ENCODE results near the gene ACP7.
A peak's percentile ranks its signal among the peaks of the same experiment; 100 is the strongest.
"Not testable (repeated sequence)": the region's sequence is repeated elsewhere in the genome, so short reads cannot be mapped to it uniquely, and the experiment has no call there.

ACP7 gene

DNA sequence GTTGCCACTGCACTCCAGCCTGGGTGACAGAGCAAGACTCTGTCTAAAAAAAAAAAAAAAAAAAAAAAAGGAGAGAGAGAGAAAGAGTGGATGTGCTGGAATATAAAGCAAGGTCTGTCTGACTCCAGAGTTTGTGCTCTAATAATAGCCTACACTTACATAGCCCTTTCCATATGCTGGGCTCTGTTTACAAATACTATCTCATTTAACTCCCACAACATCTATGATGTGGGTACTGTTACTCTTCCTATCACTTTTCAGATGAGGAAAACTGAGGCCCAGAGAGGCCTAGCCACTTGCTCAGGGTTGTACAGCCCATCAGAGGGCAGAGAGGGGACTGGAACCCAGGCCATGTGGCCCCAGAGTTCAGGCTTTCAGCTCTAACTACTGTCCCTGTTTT lies 25.5 kb downstream of the ACP7 start:
- TF ChIP-seq, protein P1, sequence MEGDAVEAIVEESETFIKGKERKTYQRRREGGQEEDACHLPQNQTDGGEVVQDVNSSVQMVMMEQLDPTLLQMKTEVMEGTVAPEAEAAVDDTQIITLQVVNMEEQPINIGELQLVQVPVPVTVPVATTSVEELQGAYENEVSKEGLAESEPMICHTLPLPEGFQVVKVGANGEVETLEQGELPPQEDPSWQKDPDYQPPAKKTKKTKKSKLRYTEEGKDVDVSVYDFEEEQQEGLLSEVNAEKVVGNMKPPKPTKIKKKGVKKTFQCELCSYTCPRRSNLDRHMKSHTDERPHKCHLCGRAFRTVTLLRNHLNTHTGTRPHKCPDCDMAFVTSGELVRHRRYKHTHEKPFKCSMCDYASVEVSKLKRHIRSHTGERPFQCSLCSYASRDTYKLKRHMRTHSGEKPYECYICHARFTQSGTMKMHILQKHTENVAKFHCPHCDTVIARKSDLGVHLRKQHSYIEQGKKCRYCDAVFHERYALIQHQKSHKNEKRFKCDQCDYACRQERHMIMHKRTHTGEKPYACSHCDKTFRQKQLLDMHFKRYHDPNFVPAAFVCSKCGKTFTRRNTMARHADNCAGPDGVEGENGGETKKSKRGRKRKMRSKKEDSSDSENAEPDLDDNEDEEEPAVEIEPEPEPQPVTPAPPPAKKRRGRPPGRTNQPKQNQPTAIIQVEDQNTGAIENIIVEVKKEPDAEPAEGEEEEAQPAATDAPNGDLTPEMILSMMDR (conservative IDR thresholded peaks at IDR 0.05; ENCODE audit: low read depth, low read length): no peak
- no peak for DNase-seq (ENCODE audit: low read depth)
- no peak overlapping the region for H3K4me3 ChIP-seq (ENCODE audit: low read length)

DNA sequence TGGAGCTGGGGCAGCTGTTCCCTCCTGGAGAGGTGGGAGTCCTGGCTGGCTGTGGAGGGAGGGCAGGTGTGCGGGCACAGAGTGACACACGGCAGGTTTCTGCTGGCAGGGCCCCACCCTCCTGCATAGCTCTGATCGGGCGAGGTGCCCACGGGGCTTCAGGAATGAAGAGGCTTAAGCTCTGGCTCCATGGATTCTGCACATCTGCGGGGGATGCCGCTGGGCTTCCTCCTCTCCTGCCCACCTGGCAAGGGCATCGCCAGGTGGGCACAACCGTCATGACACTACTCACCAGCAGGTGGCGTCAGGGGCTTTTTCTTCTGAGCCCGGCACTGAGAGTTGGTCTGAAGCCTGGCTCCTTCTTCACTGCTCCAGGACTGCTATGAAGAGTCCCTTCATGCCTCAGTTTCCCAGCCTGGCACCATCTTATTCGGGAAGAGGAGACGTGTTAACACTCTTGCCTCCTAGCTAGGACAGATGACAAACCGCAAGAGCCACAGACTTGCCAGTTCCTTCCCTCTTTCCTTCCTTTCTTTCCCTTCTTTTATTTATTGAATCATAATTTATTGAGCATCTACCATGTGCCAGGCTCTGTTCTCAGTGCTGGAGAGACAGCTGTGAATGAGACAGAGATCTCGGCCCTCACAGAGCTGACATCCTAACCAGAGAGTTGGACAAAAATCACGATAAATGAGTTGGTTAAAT lies 26.2 kb downstream of the ACP7 start:
- TF ChIP-seq, protein P1 (conservative IDR thresholded peaks at IDR 0.05; ENCODE audit: low read depth, low read length): peak; percentile 75

DNA sequence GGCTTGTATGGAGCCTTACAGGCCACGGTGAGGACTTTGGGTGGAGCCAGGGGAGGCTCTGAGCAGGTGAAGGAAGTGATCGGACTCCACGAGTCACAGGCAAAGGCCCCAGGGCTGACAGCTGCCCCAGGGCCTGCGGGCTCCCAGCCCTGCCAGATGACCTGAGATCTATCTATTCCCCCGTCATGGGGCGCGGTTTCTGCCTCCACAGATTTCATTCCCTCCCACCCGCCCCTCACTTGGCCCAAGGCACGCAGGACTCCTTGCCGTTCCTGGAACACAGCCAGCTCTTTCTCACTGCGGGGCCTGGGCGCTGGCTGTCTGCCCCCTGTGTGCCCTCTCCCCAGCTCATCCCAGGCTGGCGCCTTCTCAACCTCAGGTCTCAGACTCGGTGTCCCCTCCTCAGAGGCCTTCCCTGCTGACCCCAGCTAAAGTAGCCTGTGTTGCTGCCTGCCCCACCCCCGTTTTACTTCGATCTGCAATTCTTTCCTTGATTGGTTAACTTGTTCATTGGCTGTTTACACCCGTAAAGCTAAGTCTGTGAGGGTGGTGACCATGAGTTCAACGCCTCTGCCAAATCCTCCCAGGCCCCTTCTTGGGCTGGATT lies 27.5 kb downstream of the ACP7 start:
- H3K4me3 ChIP-seq (ENCODE audit: low read length): no peak overlapping the region
- TF ChIP-seq, protein P1 (conservative IDR thresholded peaks at IDR 0.05; ENCODE audit: low read depth, low read length): no peak
- DNase-seq (ENCODE audit: low read depth): no peak

More for the DNA sequence above, 26.2 kb downstream of the ACP7 start:
- no peak for DNase-seq (ENCODE audit: low read depth)
- no peak overlapping the region for H3K4me3 ChIP-seq (ENCODE audit: low read length)

DNA sequence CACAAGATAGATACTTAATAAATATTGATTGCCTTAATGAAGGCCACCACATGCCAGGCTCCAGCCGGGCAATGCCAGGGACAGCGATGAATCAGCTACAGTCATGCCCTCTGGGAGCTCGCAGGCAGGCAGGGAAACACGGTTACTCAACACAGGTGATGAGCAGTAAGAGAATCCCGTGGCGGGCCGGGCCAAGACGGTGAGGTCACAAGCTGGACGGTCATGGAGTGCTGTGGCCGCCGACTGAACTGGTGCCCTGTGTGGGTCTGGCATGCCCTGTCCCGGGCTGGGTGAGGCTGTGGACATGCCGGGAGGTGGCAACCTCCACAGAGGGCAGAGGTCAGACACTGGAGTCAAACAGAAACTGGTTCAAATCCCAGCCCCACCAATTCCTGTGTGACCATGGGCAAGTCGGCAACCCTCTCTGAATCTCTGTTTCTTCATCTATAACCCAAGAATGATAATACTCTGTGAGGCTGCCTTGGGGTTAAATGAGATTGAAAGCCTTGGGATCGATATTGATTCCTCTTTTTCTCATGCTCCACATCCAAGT lies 28.2 kb downstream of the ACP7 start:
- DNase-seq (ENCODE audit: low read depth): no peak
- no peak overlapping the region for H3K4me3 ChIP-seq (ENCODE audit: low read length)
- TF ChIP-seq, protein P1 (conservative IDR thresholded peaks at IDR 0.05; ENCODE audit: low read depth, low read length): no peak

DNA sequence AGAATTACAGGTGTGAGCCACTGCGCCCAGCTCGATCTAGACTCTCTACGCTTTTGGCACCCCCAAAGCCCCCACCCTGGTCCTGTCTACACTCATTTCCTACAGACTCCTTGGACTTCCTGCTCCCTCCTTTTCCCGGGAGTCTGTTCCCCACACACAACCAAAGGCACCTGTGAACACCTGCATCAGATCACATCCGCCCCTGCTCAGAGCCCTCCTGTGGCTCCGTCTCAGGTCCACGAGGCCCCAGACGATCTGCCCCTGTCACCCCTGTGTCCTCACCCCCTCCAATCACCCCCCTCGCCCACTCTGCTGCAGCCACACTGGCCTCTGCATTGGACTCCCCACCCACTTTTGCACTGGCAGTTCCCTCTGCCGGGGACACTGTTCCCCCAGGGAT lies 29.0 kb downstream of the ACP7 start:
- TF ChIP-seq, protein P1 (conservative IDR thresholded peaks at IDR 0.05; ENCODE audit: low read depth, low read length): no peak
- H3K4me3 ChIP-seq (ENCODE audit: low read length): no peak overlapping the region
- no peak for DNase-seq (ENCODE audit: low read depth)

DNA sequence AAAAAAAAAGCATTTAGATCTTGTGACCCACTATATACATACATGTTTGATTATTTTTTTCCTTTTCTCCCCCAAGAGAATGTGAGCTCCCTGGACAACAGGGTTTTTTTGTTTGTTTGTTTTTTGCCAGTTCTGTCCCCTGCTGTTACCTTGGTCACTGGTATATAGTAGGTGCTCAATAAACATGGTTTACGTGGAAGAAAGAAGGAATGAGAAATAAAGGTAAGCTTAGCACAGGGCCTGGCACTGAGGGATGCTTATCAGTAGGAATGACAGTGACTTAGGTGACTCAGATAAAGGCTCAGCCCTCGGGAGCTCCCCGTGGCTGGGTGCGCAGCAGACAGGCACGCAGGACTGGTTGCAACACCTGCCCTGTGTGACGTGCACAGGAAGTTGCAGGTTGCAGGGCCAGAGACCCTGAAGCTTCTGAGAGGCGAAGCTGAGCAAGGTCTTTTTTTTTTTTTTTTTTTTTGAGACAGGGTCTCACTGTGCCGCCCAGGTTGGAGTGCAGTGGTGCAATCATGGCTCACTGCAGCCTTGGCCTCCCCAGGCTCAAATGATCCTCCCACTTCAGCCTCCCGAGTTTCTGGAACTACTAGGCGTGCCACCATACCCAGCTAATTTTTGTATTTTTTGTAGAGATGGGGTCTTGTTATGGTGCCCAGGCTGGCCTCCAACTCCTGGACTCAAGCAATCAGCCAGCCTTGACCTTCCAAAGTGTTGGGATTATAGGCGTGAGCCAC lies 31.1 kb downstream of the ACP7 start:
- TF ChIP-seq, protein P1 (conservative IDR thresholded peaks at IDR 0.05; ENCODE audit: low read depth, low read length): no peak
- no peak for DNase-seq (ENCODE audit: low read depth)
- no peak overlapping the region for H3K4me3 ChIP-seq (ENCODE audit: low read length)

DNA sequence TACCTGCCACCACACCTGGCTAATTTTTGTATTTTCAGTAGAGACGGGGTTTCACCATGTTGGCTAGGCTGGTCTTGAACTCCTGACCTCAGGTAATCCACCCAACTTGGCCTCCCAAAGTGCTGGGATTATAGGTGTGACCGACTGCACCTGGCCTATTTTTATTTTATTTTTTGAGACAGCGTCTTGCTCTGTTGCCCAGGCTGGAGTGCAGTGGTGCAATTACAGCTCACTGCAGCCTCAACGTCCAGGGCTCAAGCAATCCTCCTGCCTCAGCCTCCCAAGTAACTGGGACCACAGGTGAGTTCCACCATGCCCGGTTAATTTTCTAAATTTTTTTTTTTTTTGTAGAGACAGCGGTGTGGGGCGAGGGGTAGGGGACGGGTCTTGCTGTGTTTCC lies 32.9 kb downstream of the ACP7 start:
- DNase-seq (ENCODE audit: low read depth); H3K4me3 ChIP-seq (ENCODE audit: low read length): not testable (repeated sequence)

All from retinal pigment epithelial cell (primary cell).